CD14-positive monocyte (primary cell): ENCODE results near the gene FAM120A. TPM values are rescaled to one million over a fixed set of nuclear protein-coding genes. Genes with fewer than 3 reads are reported as not detected.

Experiments
- DNase-seq, 3 donors: peaks; one replicate each; pipeline ENCODE4 v3.0.0-alpha.2; 2011 to 2022
- H2AFZ ChIP-seq: 2 replicates; pipeline ENCODE4 v1.6.0; 2012; ENCODE audit warnings: mild to moderate bottlenecking, low read depth, low read length, inconsistent platforms; ENCODE audit not compliant: insufficient read depth, poor library complexity, severe bottlenecking
- H3K27ac ChIP-seq, 2 donors: 1 replicate in 1 of 2; 2 replicates in 1 of 2; pipeline ENCODE4 v1.5.1; 2012 to 2013; ENCODE audit warnings: low read length in 2 of 2, control low read depth in 1 of 2, inconsistent platforms in 1 of 2, low read depth in 1 of 2, mild to moderate bottlenecking in 1 of 2
- H3K27me3 ChIP-seq, 2 donors: one replicate each; pipeline versions ENCODE4 v1.6.0 to v1.6.1; 2011 to 2013; ENCODE audit warnings: low read length in 2 of 2; ENCODE audit not compliant: control insufficient read depth in 2 of 2, insufficient read depth in 2 of 2
- H3K36me3 ChIP-seq, 2 donors: replicated peaks in 1 of 2; 1 replicate in 1 of 2; 2 replicates in 1 of 2; pipeline versions ENCODE4 v1.5.1 to v1.6.1; 2012 to 2013; ENCODE audit warnings: low read length in 2 of 2, control low read depth in 1 of 2, inconsistent platforms in 1 of 2, mild to moderate bottlenecking in 1 of 2; ENCODE audit not compliant: insufficient read depth in 2 of 2, control insufficient read depth in 1 of 2
- H3K4me1 ChIP-seq, 2 donors: 1 replicate in 1 of 2; 2 replicates in 1 of 2; pipeline versions ENCODE4 v1.5.1 to v1.6.1; 2012 to 2013; ENCODE audit warnings: low read length in 2 of 2, control low read depth in 1 of 2, inconsistent platforms in 1 of 2, mild to moderate bottlenecking in 1 of 2, moderate library complexity in 1 of 2; ENCODE audit not compliant: insufficient read depth in 2 of 2, control insufficient read depth in 1 of 2
- H3K4me2 ChIP-seq: replicated peaks from 2 replicates; pipeline ENCODE3; 2012; ENCODE audit warnings: low read length, moderate library complexity, mild to moderate bottlenecking; ENCODE audit not compliant: poor library complexity, severe bottlenecking; ENCODE audit errors: extremely low read depth
- H3K4me3 ChIP-seq, 3 experiments: fragments of 200-600 bp in 1 of 3; sonication (generic) in 1 of 3; replicated peaks in 1 of 3; 1 replicate in 2 of 3; 2 replicates in 1 of 3; pipeline ENCODE4 v1.5.1; 2011 to 2013; ENCODE audit warnings: low read length in 3 of 3, mild to moderate bottlenecking in 3 of 3, control low read depth in 2 of 3, low read depth in 2 of 3, inconsistent platforms in 1 of 3, moderate library complexity in 1 of 3
- H3K79me2 ChIP-seq: 2 replicates; pipeline ENCODE4 v1.6.0; 2012; ENCODE audit warnings: mild to moderate bottlenecking, control low read depth, inconsistent platforms, low read length, moderate library complexity; ENCODE audit not compliant: insufficient read depth
- H3K9ac ChIP-seq: 2 replicates; pipeline ENCODE4 v1.6.0; 2017; ENCODE audit warnings: low read length, mild to moderate bottlenecking; ENCODE audit not compliant: insufficient read depth, poor library complexity, severe bottlenecking
- H3K9me3 ChIP-seq, 2 donors: replicated peaks in 1 of 2; 1 replicate in 1 of 2; 2 replicates in 1 of 2; pipeline versions ENCODE4 v1.5.1 to v1.6.1; 2012 to 2013; ENCODE audit warnings: low read length in 2 of 2, control low read depth in 1 of 2; ENCODE audit not compliant: control insufficient read depth in 1 of 2, insufficient read depth in 1 of 2
- H4K20me1 ChIP-seq: 2 replicates; pipeline ENCODE4 v1.6.0; 2012; ENCODE audit warnings: mild to moderate bottlenecking, low read length, control low read depth, moderate library complexity; ENCODE audit not compliant: insufficient read depth
- H3K27ac Mint-ChIP-seq, 7 donors: one replicate each; pipeline ENCODE4 v1.8.0; 2020; ENCODE audit warnings: mild to moderate bottlenecking in 7 of 7, mixed read lengths in 7 of 7, moderate library complexity in 6 of 7, inconsistent platforms in 2 of 7
- H3K27me3 Mint-ChIP-seq, 3 donors: one replicate each; pipeline ENCODE4 v1.8.0; 2021 to 2022; ENCODE audit warnings: low read depth in 3 of 3, mild to moderate bottlenecking in 3 of 3, mixed read lengths in 3 of 3, moderate library complexity in 3 of 3, inconsistent platforms in 1 of 3
- H3K36me3 Mint-ChIP-seq, 2 donors: one replicate each; pipeline ENCODE4 v1.8.0; 2020; ENCODE audit warnings: mixed read lengths in 2 of 2, inconsistent platforms in 1 of 2, mild to moderate bottlenecking in 1 of 2
- H3K4me1 Mint-ChIP-seq: one replicate; pipeline ENCODE4 v1.8.0; 2020; ENCODE audit warnings: mild to moderate bottlenecking, mixed read lengths
- H3K4me3 Mint-ChIP-seq, 2 donors: one replicate each; pipeline ENCODE4 v1.8.0; 2020; ENCODE audit warnings: mild to moderate bottlenecking in 2 of 2, mixed read lengths in 2 of 2, moderate library complexity in 1 of 2
- H3K9me3 Mint-ChIP-seq, 7 donors: one replicate each; pipeline ENCODE4 v1.8.0; 2020 to 2022; ENCODE audit warnings: mixed read lengths in 7 of 7, mild to moderate bottlenecking in 6 of 7, moderate library complexity in 6 of 7, inconsistent platforms in 2 of 7
- CTCF ChIP-seq: fragments of 200-600 bp; IDR thresholded peaks from one replicate; pipeline ENCODE4 v1.8.0; 2022; ENCODE audit warnings: antibody characterized with exemption, mild to moderate bottlenecking
- WGBS: methylation state at CpG from one replicate; pipeline ENCODE4 v1.1.5; 2013; ENCODE audit warnings: missing lambda C conversion rate; ENCODE audit not compliant: insufficient coverage; 5-methylcytosine and 5-hydroxymethylcytosine counted together
- intact Hi-C, 2 donors: fragments of 100-400 bp; cut with micrococcal nuclease; formaldehyde crosslinking; loops; one replicate each; pipeline versions ENCODE4 v1.15.0 to v1.15.1; 2023
- polyA plus RNA-seq, 3 donors: library from polyadenylated mRNA; depleted of rRNA in 1 of 3; unstranded in 2 of 3; stranded (reverse) in 1 of 3; fragments of 300-500 nt in 2 of 3; fragments of >200 nt in 1 of 3; fragmentation: Illumina TruSeq in 2 of 3; gene quantifications; 1 replicate in 2 of 3; 2 replicates in 1 of 3; pipeline ENCODE4 v1.2.3, GENCODE V29; 2012 to 2021

Gene FAM120A
- polyA plus RNA-seq, 3 donors, result 10.4 to 76.6 (median 12.7) TPM

- TF ChIP-seq CTCF, result no peak
- WGBS, result 20% methylated on average over 1 of the region's 2 CpGs
- Histone ChIP-seq H4K20me1 (peaks cover 55% of the 10 kb centered on the region), H3K79me2 (peaks cover 100% of the 10 kb centered on the region), H3K27ac (peak overlapping the region in 1 of 2 donors; percentile 78), H3K4me2 (peak overlapping the region; percentile 50), H3K9ac (no peak overlapping the region), H3K36me3 (no peaks in the 10 kb centered on the region), H3K4me3 (peak overlapping the region in 1 of 3 experiments; percentile 17), H3K4me1 (peaks cover 48 to 79% of the 10 kb centered on the region in 2 donors), H3K27me3 (no peaks in the 10 kb centered on the region), H3K9me3 (no peaks in the 10 kb centered on the region), H2AFZ (peak overlapping the region; percentile 52)
- H3K36me3 Mint-ChIP-seq, result peaks cover 7 to 8% of the 10 kb centered on the region in 2 donors
- peaks cover 0 to 1% (median 0%) of the 10 kb centered on the region in 3 donors for H3K27me3 Mint-ChIP-seq
- no peaks in the 10 kb centered on the region for H3K9me3 Mint-ChIP-seq
- intact Hi-C loops, result no loop called here
- H3K4me1 Mint-ChIP-seq, result peaks cover 83% of the 10 kb centered on the region
- H3K27ac Mint-ChIP-seq, result peak overlapping the region; percentile 82 to 92 (median 89)
- peak; percentile 9 to 48 (median 32) for DNase-seq
- no peak overlapping the region for H3K4me3 Mint-ChIP-seq
Measured at GRCh38 chr9:93464876-93465275, 13.4 kb downstream of the FAM120A start.

- no peak for DNase-seq
- intact Hi-C loops, result no loop called here
- TF ChIP-seq CTCF, result no peak
- Mint-ChIP-seq H3K4me1 (peaks cover 82% of the 10 kb centered on the region), H3K27ac (peak overlapping the region in 6 of 7 donors; percentile 52 to 81 (median 74)), H3K4me3 (no peak overlapping the region), H3K36me3 (peaks cover 6 to 10% of the 10 kb centered on the region in 2 donors), H3K9me3 (no peaks in the 10 kb centered on the region), H3K27me3 (peaks cover 0 to 1% (median 0%) of the 10 kb centered on the region in 3 donors)
- Histone ChIP-seq H3K79me2 (peaks cover 100% of the 10 kb centered on the region), H3K4me2 (no peak overlapping the region), H3K9me3 (no peaks in the 10 kb centered on the region), H3K27me3 (no peaks in the 10 kb centered on the region), H3K36me3 (peaks cover under 1 to 7% of the 10 kb centered on the region in 2 donors), H3K4me3 (no peak overlapping the region), H3K27ac (peak overlapping the region in 1 of 2 donors; percentile 47), H3K4me1 (peaks cover 42 to 69% of the 10 kb centered on the region in 2 donors), H4K20me1 (peaks cover 56% of the 10 kb centered on the region), H2AFZ (no peak overlapping the region), H3K9ac (no peak overlapping the region)
- WGBS, result no CpG with 5 or more reads among the region's 6 CpGs
Measured at GRCh38 chr9:93465855-93466254, 14.4 kb downstream of the FAM120A start.
